Lower lobe of right lung (tissue), 2 donors: ENCODE measurements around the gene GFRA1. TPM values are rescaled to one million over a fixed set of nuclear protein-coding genes. Genes with fewer than 3 reads are reported as not detected.

Experiments used
- ATAC-seq, 2 donors: fragments of 200-7000 bp; cut with Tn5 transposase; one replicate each; pipeline ENCODE4 v1.9.1; 2020 to 2022; ENCODE audit warnings: mild to moderate bottlenecking in 2 of 2, moderate library complexity in 2 of 2
- DNase-seq: peaks from one replicate; pipeline ENCODE4 v3.0.0-alpha.2; 2020
- H3K27ac ChIP-seq: fragments of 200-600 bp; one replicate; pipeline ENCODE4 v1.8.0; 2022
- H3K27me3 ChIP-seq: fragments of 200-600 bp; one replicate; pipeline ENCODE4 v1.8.0; 2022; ENCODE audit warnings: low read depth
- H3K36me3 ChIP-seq: fragments of 200-600 bp; one replicate; pipeline ENCODE4 v1.8.0; 2022; ENCODE audit warnings: mild to moderate bottlenecking
- H3K4me1 ChIP-seq: fragments of 200-600 bp; one replicate; pipeline ENCODE4 v1.8.0; 2022
- H3K4me3 ChIP-seq: fragments of 200-600 bp; one replicate; pipeline ENCODE4 v1.8.0; 2022; ENCODE audit warnings: mild to moderate bottlenecking
- H3K9me3 ChIP-seq: fragments of 200-600 bp; one replicate; pipeline ENCODE4 v1.8.0; 2022
- CTCF ChIP-seq: fragments of 200-600 bp; IDR thresholded peaks from one replicate; pipeline ENCODE4 v1.8.0; 2022; ENCODE audit warnings: antibody characterized with exemption, mild to moderate bottlenecking
- intact Hi-C: fragments of 100-400 bp; cut with DNase I; formaldehyde crosslinking; loops from one replicate; pipeline ENCODE4 v1.11.0; 2022
- total RNA-seq: library from RNA; stranded (reverse); fragmentation: NEBNext Ultra II Directional; extraction: Animal tissue kit (Norgen Biotek cat#: 25700); gene quantifications from one replicate; pipeline ENCODE4 v1.2.1, GENCODE V29; 2021
- donor health status: DM: no; HTN: yes; CAD: no; lungs with severe emphysema.

Gene GFRA1
- total RNA-seq, 1 donor from 2014 or later = 9.8 TPM

GRCh38 chr10:116215651-116216050 is 57.4 kb downstream of the GFRA1 start:
- no peak for ATAC-seq

GRCh38 chr10:116211682-116212081 is 61.3 kb downstream of the GFRA1 start:
- peak in 1 of 2 donors; percentile 16 for ATAC-seq
- no peak for TF ChIP-seq CTCF
- Histone ChIP-seq H3K27me3 (no peaks in the 10 kb centered on the region), H3K27ac (no peak overlapping the region), H3K4me3 (no peak overlapping the region), H3K36me3 (no peaks in the 10 kb centered on the region), H3K9me3 (no peaks in the 10 kb centered on the region), H3K4me1 (no peaks in the 10 kb centered on the region)
- DNase-seq = no peak
- intact Hi-C loops = no loop called here

More at GRCh38 chr10:116215651-116216050, 57.4 kb downstream of the GFRA1 start:
- Histone ChIP-seq H3K9me3 (no peaks in the 10 kb centered on the region), H3K4me1 (no peaks in the 10 kb centered on the region), H3K27me3 (no peaks in the 10 kb centered on the region), H3K4me3 (no peak overlapping the region), H3K36me3 (no peaks in the 10 kb centered on the region), H3K27ac (no peak overlapping the region)
- intact Hi-C loops = no loop called here
- no peak for DNase-seq
- TF ChIP-seq CTCF = no peak

GRCh38 chr10:116210588-116211346 is 62.2 kb downstream of the GFRA1 start:
- H3K4me1 ChIP-seq = no peaks in the 10 kb centered on the region
- intact Hi-C loops = no loop called here
- no peak overlapping the region for H3K27ac ChIP-seq
- TF ChIP-seq CTCF = no peak
- DNase-seq (no peak), ATAC-seq (peak in 1 of 2 donors; percentile 18)
- H3K9me3 ChIP-seq = no peaks in the 10 kb centered on the region
- H3K4me3 ChIP-seq = no peak overlapping the region
- no peaks in the 10 kb centered on the region for H3K36me3 ChIP-seq
- no peaks in the 10 kb centered on the region for H3K27me3 ChIP-seq

- no peak for ATAC-seq
- intact Hi-C loops = no loop called here
- no peaks in the 10 kb centered on the region for H3K9me3 ChIP-seq
- H3K36me3 ChIP-seq = no peaks in the 10 kb centered on the region
- no peak for TF ChIP-seq CTCF
- H3K4me3 ChIP-seq = no peak overlapping the region
- no peak for DNase-seq
- H3K27ac ChIP-seq = no peak overlapping the region
- no peaks in the 10 kb centered on the region for H3K4me1 ChIP-seq
- no peaks in the 10 kb centered on the region for H3K27me3 ChIP-seq
Measured at GRCh38 chr10:116209781-116210180, 63.2 kb downstream of the GFRA1 start.

- Histone ChIP-seq H3K27me3 (no peaks in the 10 kb centered on the region), H3K9me3 (no peaks in the 10 kb centered on the region), H3K4me1 (no peaks in the 10 kb centered on the region), H3K4me3 (no peak overlapping the region), H3K27ac (no peak overlapping the region), H3K36me3 (no peaks in the 10 kb centered on the region)
- DNase-seq (no peak), ATAC-seq (no peak)
- intact Hi-C loops = no loop called here
- TF ChIP-seq CTCF = no peak
Measured at GRCh38 chr10:116208956-116209567, 63.9 kb downstream of the GFRA1 start.
